EH (cell line): ENCODE results near the gene KDELR3.

Experiments
- DNase-seq: peaks from one replicate; pipeline ENCODE4 v3.0.0-alpha.2; 2015; ENCODE audit warnings: low read depth

The KDELR3 gene

GRCh38 chr22:38519453-38520250 is 51.8 kb downstream of the KDELR3 start:
- no peak for DNase-seq

GRCh38 chr22:38523029-38523428 is 55.1 kb downstream of the KDELR3 start:
- no peak for DNase-seq

GRCh38 chr22:38523479-38523878 is 55.6 kb downstream of the KDELR3 start:
- DNase-seq: no peak

DNA sequence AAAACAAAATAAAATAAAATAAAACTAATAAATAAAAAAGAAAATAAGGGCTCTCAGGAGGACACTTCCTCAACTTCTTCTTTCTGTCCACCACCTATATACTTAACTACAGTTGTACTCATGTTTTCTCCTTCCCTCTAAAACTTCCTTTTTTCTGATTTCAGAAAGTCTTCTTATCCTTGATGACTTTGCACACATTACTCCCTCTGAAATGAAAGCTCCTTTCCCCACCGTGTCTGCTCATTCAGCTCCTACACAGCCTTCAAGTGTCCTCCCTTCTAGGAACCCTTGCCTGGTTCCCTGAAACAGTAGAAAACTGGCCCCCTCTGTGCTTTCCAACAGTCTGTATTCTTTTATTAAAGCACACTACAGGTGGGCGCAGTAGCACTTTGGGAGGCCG is 56.5 kb downstream of the KDELR3 start:
- DNase-seq: no peak

DNA sequence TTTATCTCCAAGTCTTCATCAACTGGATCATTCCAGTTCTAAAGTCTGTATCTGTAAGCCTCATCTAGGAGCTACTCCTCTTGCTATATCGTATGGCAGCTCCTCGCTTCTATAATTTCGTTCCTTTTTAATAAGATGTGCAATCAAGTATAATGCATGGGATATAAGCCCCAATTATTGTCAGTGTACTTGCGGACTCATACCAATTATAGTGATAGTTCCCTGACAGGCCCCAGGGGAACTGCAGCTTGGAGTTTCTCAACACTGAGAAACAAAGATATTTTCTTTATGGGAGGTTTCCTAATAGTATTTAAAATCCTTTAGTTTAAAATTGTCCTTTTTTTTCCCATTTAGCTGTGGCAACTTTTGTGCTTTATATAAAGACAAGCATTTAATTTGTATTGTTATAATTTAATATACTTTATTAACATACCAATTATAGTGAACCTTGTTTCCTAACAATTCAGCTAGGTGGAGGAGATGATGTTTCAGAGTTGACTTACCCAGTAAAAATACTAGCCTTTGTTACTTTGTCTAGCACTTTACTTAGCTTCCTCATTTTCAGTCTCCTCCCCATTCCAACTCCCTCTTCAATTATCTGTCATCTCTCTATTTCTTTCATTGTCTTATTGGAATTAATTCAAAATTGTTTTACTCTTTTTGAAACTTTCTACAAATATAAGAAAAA is 63.5 kb downstream of the KDELR3 start:
- no peak for DNase-seq
